Nephron progenitor cell (in vitro differentiated cells): Measurements from ENCODE around the gene IFITM1.
A peak's percentile ranks its signal among the peaks of the same experiment; 100 is the strongest.
"Not testable (repeated sequence)": the region's sequence is repeated elsewhere in the genome, so short reads cannot be mapped to it uniquely, and the experiment has no call there.

Experiments
- DNase-seq: peaks from one replicate; pipeline ENCODE4 v3.0.0; 2021
- H3K27ac Mint-ChIP-seq: 2 replicates; pipeline ENCODE4 v1.8.0; 2021; ENCODE audit warnings: mild to moderate bottlenecking, moderate library complexity, mixed read lengths
- H3K27me3 Mint-ChIP-seq: 2 replicates; pipeline ENCODE4 v1.8.0; 2021; ENCODE audit warnings: mild to moderate bottlenecking, low read depth, mixed read lengths; ENCODE audit not compliant: poor library complexity
- H3K36me3 Mint-ChIP-seq: 2 replicates; pipeline ENCODE4 v1.8.0; 2021; ENCODE audit warnings: low read depth, mixed read lengths
- H3K4me1 Mint-ChIP-seq: 2 replicates; pipeline ENCODE4 v1.8.0; 2021; ENCODE audit warnings: mixed read lengths
- H3K4me3 Mint-ChIP-seq: 2 replicates; pipeline ENCODE4 v1.8.0; 2021; ENCODE audit warnings: mild to moderate bottlenecking, moderate library complexity, mixed read lengths
- H3K9me3 Mint-ChIP-seq: 2 replicates; pipeline ENCODE4 v1.8.0; 2021; ENCODE audit warnings: mild to moderate bottlenecking, moderate library complexity, mixed read lengths
- CTCF ChIP-seq: fragments of 200-600 bp; sonication (generic); IDR thresholded peaks from 2 replicates; pipeline ENCODE4 v1.5.0; 2021; ENCODE audit warnings: antibody characterized with exemption

IFITM1 gene

GRCh38 chr11:362642-363442 is 49.0 kb downstream of the IFITM1 start:
- peaks cover 21% of the 10 kb centered on the region for H3K9me3 Mint-ChIP-seq
- DNase-seq: no peak
- TF ChIP-seq CTCF: no peak
- no peak overlapping the region for H3K4me3 Mint-ChIP-seq
- no peak overlapping the region for H3K27ac Mint-ChIP-seq
- peaks cover 6% of the 10 kb centered on the region for H3K36me3 Mint-ChIP-seq
- peaks cover 6% of the 10 kb centered on the region for H3K27me3 Mint-ChIP-seq
- H3K4me1 Mint-ChIP-seq: peaks cover 16% of the 10 kb centered on the region

DNA sequence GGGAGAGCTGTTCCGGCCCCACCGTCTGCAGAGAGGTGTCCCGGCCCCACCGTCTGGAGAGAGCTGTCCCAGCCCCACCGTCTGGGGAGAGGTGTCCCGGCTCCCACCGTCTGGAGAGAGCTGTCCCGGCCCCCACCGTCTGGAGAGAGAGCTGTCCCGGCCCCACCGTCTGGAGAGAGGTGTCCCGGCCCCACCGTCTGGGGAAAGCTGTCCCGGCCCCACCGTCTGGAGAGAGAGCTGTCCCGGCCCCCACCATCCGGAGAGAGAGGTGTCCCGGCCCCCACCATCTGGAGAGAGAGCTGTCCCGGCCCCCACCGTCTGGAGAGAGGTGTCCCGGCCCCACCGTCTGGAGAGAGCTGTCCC is 49.6 kb downstream of the IFITM1 start:
- not testable (repeated sequence) for H3K27me3 Mint-ChIP-seq, H3K4me3 Mint-ChIP-seq, H3K36me3 Mint-ChIP-seq, DNase-seq, H3K27ac Mint-ChIP-seq
- Mint-ChIP-seq H3K4me1 (peaks cover 22% of the 10 kb centered on the region), H3K9me3 (peaks cover 21% of the 10 kb centered on the region)

DNA sequence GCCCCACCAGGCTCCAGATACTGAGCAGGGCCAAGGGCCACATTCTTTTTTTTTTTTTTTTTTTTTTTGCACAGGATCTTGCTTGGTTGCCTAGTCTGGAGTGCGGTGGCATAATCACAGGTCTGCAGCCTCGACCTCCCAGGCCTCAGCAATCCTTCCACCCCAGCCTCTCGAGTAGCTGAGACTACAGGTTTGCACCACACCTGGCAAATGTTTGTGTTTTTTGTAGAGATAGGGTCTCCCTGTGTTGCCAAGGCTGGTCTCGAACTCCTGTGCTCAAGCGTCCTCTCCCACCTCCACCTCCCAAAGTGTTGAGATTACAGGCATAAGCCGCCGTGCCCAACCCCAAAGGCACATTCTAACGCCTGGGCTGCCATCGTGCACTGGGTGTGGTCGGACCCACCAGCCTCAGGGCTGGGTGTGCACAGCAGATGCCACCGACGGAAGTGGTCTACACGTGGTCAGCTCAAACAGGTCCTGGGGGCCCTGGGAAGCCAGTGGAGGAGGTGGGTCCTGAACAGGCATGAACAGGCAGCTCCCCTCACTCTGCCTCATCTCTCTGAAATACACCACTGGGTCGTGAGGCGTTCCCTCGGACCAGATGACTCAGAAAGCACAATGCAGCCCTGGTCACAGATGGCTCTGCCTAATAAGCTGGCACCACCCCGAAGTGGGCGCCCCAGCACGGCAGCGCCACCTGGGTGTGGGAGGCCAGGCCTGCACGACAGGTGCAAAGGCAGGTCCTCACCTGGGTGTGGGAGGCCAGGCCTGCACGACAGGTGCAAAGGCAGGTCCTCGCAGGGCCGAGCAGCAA is 50.3 kb downstream of the IFITM1 start:
- Mint-ChIP-seq H3K27me3 (peaks cover 9% of the 10 kb centered on the region), H3K4me3 (no peak overlapping the region), H3K27ac (no peak overlapping the region), H3K4me1 (peaks cover 25% of the 10 kb centered on the region), H3K9me3 (peaks cover 21% of the 10 kb centered on the region), H3K36me3 (peaks cover 6% of the 10 kb centered on the region)
- peak; percentile 10 for DNase-seq
- TF ChIP-seq CTCF: no peak
